ENCODE results near the gene PTK7.
"Not testable (repeated sequence)": the region's sequence is repeated elsewhere in the genome, so short reads cannot be mapped to it uniquely, and the experiment has no call there.

GRCh38 chr6:43081922-43082321, 5.8 kb downstream of the PTK7 start:
- TF ChIP-seq CTCF (IDR thresholded peaks at IDR 0.05); EZH2 (IDR thresholded peaks at IDR 0.05; ENCODE audit: borderline replicate concordance, insufficient read depth, low read depth, low read length, poor library complexity, severe bottlenecking): not testable (repeated sequence)
